GM12801 (cell line): ENCODE measurements around the gene ZSCAN1.

Experiments used
- TF ChIP-seq, protein P1 (sequence below): IDR thresholded peaks from one replicate; pipeline ENCODE4 v1.5.1; 2011; ENCODE audit warnings: control low read depth; ENCODE audit not compliant: insufficient read length; ENCODE audit errors: extremely low read depth

Gene ZSCAN1

DNA sequence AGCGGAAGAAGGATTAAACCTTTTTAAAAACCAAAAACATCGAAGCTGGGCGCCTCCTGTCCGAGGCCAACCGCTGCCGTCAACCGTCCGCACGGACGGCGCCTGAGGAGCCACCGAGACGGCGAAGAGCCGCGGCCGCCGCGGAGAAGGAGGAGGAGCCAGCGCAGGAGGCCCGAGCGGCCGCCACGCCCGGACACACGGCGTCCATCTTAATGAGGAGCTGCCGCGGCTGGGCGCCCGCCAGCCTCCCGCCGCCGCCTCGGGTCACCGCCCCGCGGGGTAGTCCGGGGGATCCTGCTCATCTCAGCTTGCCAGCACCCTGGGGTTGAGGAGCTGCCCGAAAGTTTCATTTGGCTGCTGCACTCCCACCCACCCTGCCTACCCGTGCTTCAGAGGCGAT lies 10.6 kb downstream of the ZSCAN1 start:
- TF ChIP-seq, protein P1, sequence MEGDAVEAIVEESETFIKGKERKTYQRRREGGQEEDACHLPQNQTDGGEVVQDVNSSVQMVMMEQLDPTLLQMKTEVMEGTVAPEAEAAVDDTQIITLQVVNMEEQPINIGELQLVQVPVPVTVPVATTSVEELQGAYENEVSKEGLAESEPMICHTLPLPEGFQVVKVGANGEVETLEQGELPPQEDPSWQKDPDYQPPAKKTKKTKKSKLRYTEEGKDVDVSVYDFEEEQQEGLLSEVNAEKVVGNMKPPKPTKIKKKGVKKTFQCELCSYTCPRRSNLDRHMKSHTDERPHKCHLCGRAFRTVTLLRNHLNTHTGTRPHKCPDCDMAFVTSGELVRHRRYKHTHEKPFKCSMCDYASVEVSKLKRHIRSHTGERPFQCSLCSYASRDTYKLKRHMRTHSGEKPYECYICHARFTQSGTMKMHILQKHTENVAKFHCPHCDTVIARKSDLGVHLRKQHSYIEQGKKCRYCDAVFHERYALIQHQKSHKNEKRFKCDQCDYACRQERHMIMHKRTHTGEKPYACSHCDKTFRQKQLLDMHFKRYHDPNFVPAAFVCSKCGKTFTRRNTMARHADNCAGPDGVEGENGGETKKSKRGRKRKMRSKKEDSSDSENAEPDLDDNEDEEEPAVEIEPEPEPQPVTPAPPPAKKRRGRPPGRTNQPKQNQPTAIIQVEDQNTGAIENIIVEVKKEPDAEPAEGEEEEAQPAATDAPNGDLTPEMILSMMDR: no peak

DNA sequence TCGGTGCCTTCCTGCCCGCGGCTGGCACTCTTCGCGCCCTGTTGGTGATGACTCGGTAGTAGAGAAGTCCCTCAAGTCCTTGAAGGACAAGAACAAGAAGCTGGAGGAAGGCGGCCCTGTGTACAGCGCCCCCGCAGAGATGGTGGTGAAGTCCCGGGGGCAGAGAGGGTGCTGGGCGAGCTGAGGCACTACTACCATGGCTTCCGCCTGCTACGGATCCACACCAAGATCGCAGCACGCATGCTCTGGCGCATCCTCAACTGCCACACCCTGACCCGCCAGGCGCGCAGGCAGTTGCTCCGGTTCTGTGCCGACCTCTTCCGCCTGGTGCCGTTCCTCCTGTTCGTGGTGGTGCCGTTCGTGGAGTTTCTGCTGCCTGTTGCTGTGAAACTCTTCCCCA lies 11.1 kb downstream of the ZSCAN1 start:
- TF ChIP-seq, protein P1: no peak

DNA sequence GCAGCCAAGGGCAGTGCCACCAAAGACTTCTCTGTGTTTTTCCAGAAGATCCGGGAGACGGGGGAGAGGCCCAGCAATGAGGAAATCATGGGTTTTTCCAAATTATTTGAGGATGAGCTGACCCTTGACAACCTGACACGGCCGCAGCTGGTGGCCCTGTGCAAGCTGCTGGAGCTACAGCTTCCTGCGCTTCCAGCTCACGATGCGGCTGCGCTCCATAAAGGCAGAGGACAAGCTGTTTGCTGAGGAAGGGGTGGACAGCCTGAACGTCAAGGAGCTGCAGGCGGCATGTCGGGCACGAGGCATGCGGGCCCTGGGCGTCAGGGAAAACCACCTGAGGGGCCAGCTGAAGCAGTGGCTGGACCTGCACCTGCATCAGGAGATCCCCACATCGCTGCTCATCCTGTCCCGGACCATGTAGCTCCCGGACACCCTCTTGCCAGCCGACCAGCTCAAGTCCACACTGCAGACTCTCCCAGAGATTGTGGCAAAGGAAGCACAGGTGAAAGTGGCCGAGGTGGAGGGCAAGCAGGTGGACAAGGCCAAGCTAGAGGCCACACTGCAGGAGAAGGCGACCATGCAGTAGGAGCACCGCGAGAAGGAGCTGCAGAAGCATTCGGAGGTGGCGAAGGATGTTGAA lies 11.7 kb downstream of the ZSCAN1 start:
- TF ChIP-seq, protein P1: no peak

DNA sequence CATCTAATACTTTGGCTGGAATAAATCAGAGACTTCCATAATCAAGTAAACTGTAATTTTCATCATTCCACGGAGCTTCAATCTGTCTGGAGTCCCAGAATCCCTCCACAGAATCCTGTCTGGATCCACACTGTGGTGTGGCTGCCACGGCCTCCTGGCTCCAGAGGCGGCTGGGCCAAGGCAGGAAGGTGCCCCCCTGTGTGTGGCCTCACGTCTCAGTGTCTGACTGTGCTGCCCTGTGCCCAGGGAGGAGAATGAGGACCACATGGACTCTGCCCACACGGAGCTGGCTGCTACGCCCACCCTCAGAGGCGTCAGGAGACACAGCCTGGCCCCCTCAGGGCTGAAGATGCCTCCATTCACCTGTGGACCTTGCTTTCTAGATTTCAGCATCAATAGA lies 13.0 kb downstream of the ZSCAN1 start:
- TF ChIP-seq, protein P1: no peak

DNA sequence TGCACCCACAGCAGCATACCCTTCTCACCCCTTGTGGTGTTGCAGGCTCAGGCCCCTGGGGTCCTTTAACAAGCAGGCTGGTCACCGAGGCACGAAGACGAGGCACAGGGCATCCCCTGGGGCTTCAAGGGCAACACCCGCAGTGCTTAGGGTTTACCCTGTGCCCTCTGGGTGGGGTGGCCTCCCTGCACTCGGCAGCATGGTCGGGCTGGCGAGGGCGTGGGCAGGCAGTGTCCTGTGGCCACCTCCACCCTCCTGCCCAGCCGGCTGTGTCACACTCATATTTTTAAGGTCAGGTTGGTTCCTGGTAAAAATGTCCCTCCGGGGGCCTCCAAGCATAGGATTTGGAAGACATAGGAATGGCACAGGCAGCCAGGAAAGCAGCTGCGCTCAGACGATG lies 13.8 kb downstream of the ZSCAN1 start:
- TF ChIP-seq, protein P1: no peak

DNA sequence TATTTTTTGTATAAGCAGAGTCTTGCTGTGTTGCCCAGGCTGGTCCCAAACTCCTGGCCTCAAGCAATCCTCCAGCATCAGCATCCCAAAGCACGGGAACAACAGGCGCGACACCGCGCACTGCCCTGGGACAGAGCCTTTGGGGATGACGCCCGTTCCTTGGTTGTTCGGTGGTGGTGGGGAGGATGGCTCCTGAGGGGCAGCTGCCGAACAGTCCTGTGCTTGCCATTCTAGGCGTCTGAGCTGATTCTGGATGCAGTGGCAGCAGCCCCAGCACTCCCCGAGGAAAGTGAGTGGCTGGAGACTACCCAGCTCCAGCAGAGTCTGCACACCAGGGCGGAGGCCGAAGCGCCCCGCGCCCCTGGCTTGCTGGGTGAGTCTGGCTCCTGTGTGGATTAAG lies 18.4 kb downstream of the ZSCAN1 start:
- TF ChIP-seq, protein P1: no peak

DNA sequence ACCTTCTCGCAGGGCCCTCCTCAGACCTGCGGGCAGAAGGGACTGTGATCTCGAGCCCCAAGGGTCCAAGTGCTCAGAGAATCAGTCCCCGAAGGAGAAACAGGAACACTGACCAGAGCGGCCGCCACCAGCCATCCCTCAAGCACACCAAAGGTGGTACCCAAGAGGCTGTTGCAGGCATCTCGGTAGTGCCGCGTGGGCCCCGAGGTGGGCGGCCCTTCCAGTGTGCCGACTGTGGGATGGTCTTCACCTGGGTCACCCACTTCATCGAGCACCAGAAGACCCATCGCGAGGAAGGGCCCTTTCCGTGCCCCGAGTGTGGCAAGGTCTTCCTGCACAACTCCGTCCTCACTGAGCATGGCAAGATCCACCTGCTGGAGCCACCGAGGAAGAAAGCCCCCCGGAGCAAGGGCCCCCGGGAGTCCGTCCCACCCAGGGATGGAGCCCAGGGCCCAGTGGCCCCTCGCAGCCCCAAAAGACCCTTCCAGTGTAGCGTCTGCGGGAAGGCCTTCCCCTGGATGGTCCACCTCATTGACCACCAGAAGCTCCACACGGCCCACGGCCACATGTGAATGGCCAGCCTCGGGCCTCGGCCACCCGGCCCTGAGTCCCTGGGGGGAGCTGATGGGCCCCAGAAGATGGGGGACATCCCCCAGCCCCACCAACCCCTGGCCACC lies 19.8 kb downstream of the ZSCAN1 start:
- TF ChIP-seq, protein P1: no peak
